MM.1S (cell line): ENCODE results near the gene AGBL1.

ENCODE experiments used
- EZH2 ChIP-seq: fragments of 300-600 bp; sonication (generic); optimal IDR thresholded peaks from 2 replicates; pipeline ENCODE3; 2017; ENCODE audit warnings: low read depth, mild to moderate bottlenecking, antibody characterized with exemption, low read length, mixed read lengths
- TF ChIP-seq, protein P1 (sequence below): fragments of 300-600 bp; sonication (generic); IDR thresholded peaks from 2 replicates; pipeline ENCODE4 v1.5.1; 2016; ENCODE audit warnings: antibody characterized with exemption, low read length, mixed read lengths

DNA sequence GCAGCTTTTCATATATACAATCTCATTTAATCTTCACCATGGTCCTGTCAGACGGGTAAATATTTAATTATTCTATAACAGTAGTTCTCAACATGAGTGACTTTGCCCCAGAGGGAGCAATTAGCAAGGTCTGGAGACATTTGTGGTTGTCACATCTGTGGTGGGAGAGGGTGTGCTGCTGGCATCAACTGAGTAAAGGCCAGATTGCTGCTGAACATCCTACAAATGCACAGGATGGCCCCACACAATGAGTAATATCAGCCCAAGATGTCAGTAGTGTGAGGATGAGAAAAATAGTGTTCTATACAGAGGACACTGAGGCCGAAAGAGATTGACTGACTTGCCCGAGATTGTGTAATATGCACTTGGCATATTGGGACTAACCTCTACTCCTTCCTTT is 156.0 kb downstream of the AGBL1 start:
- TF ChIP-seq, protein P1, sequence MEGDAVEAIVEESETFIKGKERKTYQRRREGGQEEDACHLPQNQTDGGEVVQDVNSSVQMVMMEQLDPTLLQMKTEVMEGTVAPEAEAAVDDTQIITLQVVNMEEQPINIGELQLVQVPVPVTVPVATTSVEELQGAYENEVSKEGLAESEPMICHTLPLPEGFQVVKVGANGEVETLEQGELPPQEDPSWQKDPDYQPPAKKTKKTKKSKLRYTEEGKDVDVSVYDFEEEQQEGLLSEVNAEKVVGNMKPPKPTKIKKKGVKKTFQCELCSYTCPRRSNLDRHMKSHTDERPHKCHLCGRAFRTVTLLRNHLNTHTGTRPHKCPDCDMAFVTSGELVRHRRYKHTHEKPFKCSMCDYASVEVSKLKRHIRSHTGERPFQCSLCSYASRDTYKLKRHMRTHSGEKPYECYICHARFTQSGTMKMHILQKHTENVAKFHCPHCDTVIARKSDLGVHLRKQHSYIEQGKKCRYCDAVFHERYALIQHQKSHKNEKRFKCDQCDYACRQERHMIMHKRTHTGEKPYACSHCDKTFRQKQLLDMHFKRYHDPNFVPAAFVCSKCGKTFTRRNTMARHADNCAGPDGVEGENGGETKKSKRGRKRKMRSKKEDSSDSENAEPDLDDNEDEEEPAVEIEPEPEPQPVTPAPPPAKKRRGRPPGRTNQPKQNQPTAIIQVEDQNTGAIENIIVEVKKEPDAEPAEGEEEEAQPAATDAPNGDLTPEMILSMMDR, result no peak
- TF ChIP-seq EZH2, result no peak
